NOMO-1 treated with DMSO at 0.1 percent for 48 hours (cell line): ENCODE measurements around the gene MEN1.

Experiments used
- DNase-seq: peaks from one replicate; lab custom pipeline; 2025; ENCODE audit not compliant: unreplicated experiment; lab: John Stamatoyannopoulos, UW

The MEN1 gene

GRCh38 chr11:64788321-64789215 is 21.8 kb downstream of the MEN1 start:
- no peak for DNase-seq

GRCh38 chr11:64787526-64788320 is 22.6 kb downstream of the MEN1 start:
- peak; percentile 39 for DNase-seq

- no peak for DNase-seq
Measured at GRCh38 chr11:64786308-64786707, 24.0 kb downstream of the MEN1 start.

GRCh38 chr11:64784813-64785581 is 25.4 kb downstream of the MEN1 start:
- DNase-seq, result no peak

DNA sequence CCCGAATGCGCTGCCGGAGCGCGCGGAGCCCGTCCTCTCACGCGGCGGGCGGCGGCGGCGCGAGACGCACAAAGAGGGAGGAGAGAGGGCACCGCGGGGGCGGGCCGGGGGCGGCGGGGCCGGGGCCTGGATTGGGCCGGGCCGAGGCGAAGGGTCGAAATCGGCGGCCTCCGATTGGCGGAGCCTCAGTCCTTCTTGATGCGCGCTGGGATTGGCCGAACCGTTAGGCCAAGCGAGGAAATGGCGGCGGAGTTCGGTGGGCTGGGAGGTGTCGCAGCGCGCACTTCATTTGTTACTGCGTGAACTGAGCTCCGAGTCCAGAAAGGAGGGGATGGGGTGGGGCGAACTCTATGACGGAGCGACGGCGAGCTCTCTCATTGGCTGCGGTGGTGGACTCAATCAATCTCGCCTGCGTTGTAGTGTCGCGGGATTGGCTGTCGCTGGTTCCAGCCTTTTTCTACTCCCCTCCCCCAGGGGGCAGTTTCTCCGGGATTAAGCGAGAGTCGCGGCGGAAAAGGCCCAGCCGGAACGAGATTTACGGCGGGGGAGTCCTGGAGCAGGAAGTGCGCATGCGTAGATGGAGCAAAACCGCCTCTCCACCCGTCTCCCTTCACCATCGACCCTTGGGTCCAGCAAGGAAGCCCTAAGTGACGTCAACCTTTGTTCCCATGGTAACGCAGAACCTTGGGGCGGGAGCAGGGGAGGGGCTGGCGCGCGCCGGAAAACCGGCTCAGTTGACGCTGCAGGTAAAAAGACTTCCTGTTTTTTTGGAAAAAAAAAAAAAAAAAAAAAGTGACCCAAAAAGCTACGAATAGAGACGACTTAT is 31.7 kb downstream of the MEN1 start, which contains the start of gene SF1:
Gene SF1, minus strand, starts transcription at position 70 of the 826 bp plus-strand sequence. CDS start 150 bp downstream, outside the sequence.
- peak; percentile 100 for DNase-seq

GRCh38 chr11:64778223-64778472 is 32.2 kb downstream of the MEN1 start:
- no peak for DNase-seq

GRCh38 chr11:64777449-64778222 is 32.7 kb downstream of the MEN1 start:
- peak; percentile 67 for DNase-seq

DNA sequence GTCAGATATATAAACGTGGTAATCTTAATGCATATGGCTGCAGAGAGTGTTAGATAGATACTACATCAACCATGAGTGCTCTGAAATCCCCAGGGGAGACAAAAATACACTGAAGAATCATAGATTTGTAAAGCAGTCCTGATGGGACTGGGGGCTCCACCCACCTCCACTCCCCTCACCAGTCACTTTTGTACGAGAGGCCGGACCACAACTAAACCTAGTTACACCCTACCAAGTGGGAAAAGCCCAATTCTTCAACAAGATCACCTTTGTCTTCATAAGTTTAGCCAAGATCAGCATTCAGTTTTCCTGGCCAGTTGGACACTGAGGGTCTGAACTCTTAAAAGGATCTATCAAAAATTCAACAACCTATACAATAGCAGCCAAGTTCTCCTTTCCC is 33.5 kb downstream of the MEN1 start:
- DNase-seq, result no peak

- DNase-seq, result no peak
Measured at GRCh38 chr11:64776425-64776824, 33.9 kb downstream of the MEN1 start.

GRCh38 chr11:64774144-64774543 is 36.2 kb downstream of the MEN1 start:
- DNase-seq, result no peak

- DNase-seq, result peak; percentile 61
Measured at GRCh38 chr11:64772303-64773018, 37.9 kb downstream of the MEN1 start.

- DNase-seq, result peak; percentile 77
Measured at GRCh38 chr11:64771861-64772260, 38.5 kb downstream of the MEN1 start.

DNA sequence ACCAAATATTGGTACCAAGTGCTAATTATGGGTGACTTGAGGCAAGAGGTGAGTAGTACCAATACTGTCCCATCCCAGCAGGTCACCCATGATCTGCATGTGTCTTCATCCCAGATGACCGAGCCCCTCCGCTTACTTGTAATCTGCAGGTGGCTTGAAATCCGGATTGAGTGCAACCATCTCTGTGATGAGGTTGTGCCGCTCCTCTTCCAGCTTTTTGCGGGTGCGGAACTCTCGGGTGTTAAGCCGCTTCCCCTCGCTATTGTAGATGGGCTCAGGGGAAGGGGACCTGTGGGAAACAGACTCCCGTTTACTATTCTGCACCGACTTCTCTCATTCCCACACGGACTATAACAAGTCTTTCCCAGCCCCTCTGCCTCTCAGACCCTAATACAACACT is 40.2 kb downstream of the MEN1 start:
- no peak for DNase-seq

GRCh38 chr11:64769283-64769682 is 41.1 kb downstream of the MEN1 start:
- no peak for DNase-seq

DNA sequence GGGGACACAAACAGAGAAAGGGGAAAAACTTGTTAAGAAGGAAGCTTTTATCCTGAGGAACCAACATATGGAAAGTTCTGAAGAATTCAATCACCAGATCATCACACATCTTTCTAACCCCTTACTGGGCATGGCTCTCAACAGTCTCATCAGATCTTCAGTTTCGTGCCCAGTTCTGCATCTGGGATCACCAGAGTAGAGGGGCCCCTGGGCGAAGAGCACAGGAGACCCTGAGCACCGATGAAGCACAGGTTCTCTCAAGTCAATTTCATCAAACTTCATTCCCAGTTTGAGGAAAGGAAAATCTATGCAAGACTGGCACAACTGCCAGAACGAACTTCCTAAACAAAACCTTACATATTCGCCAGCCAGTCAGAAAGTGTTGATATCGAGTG is 42.1 kb downstream of the MEN1 start:
- no peak for DNase-seq

DNA sequence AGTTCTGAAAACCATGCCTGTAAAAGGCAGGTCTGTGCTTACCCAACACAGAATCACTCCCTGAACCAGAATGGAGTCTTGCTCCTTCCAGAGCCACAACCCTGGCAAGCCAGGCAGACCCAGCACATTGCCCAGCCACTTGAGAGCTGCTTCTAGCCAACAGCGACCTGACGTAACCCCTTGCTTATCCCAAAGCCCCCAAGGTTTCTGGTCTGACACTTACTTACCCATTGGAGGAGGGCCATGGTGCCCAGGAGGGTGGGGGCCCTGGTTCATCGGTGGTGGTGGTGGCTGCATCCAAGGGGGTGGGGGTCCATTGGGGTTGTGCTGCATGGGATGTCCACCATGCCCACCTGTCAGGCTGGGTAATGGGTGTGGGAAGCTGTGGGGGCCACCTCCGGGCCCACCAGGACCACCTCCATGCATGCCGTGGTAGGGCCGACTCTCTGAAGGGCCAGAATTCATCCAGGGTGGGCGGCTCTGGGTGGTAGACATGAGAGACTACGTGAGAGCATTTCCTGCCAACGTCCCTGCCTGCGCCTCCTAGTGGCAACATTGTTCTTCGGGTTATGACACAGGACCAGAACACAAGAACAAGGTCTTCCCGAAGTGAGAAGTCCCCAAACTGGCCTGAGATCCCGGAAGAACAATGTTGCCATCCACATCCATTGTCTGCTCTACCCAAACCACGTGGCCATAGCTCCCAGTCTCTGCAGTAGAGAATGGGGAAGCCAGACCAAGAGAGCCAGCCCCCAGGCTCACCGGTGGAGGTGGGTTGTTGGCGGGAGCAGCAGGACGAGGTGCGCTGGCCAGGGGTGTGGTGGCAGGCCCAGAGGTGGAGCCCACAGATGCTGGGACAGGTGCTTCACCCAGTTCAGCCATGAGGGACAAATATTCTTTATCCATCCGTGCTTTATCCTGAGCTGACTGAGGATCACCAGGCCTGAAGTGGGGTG is 42.7 kb downstream of the MEN1 start:
- DNase-seq, result peak; percentile 40

DNA sequence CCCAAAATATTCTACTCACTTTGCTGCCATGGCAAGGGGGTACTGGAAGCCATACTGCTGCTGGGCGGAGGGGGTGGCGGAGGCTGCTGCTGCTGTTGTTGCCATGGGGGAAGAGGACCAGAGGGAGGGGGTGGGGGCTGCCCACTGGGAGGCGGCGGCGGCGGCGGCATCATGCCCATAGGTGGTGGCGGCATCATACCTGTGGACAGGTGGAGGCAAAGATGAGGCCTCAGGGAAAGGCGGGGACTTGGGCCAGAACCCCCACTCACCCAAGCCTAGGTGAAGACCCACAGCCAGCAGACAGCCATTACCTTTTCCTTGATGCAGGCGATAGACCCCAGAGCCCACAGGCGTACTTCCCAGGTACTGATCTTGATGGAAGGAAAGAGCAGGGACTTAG is 43.5 kb downstream of the MEN1 start:
- no peak for DNase-seq
